ENCODE data around the gene PYCARD. TPM values are rescaled to one million over a fixed set of nuclear protein-coding genes. Genes with fewer than 3 reads are reported as not detected.
A peak's percentile ranks its signal among the peaks of the same experiment; 100 is the strongest.

Gene PYCARD
- total RNA-seq, 1 experiment from 2014 or later = 99.4 TPM

DNA sequence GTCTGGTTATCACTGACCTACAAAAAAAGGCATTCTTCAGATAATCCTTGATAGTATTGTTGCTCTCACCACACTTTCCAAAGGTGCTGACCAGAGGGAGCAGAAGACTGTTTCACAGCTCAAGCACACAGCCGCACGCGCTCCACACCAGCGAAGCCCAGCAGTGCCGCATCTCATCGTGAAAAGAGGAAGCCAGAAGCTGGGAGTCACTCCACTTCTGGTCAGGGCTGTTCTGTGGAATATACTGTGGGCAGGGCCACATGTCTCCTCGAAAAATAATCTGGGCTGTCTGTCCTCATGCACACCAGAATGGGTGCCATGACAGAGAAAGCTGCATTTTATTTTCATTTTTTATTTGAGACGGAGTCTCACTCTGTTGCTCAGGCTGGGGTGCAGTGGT, 45.4 kb downstream of the PYCARD start:
- Histone ChIP-seq H3K9me3 (ENCODE audit: control insufficient read depth, insufficient read depth, low read depth, low read length) (no peaks in the 10 kb centered on the region), H3K4me3 (ENCODE audit: low read depth in 2 of 2, low read length in 2 of 2) (no peak overlapping the region), H3K27ac (ENCODE audit: low read length) (no peak overlapping the region), H3K4me1 (ENCODE audit: control insufficient read depth, insufficient read depth, low read length) (no peaks in the 10 kb centered on the region), H3K36me3 (ENCODE audit: control insufficient read depth, insufficient read depth, low read length) (no peaks in the 10 kb centered on the region), H3K27me3 (ENCODE audit: control insufficient read depth, insufficient read depth, low read length) (no peaks in the 10 kb centered on the region)
- TF ChIP-seq SIN3A (IDR thresholded peaks at IDR 0.05; ENCODE audit: borderline replicate concordance, insufficient read depth, low read depth, low read length) (no peak), POLR2AphosphoS5 (IDR thresholded peaks at IDR 0.05; ENCODE audit: low read depth, low read length) (no peak), TCF7L2 (IDR thresholded peaks at IDR 0.05; ENCODE audit: low read depth, low read length) (no peak)
- TF ChIP-seq, protein P1, sequence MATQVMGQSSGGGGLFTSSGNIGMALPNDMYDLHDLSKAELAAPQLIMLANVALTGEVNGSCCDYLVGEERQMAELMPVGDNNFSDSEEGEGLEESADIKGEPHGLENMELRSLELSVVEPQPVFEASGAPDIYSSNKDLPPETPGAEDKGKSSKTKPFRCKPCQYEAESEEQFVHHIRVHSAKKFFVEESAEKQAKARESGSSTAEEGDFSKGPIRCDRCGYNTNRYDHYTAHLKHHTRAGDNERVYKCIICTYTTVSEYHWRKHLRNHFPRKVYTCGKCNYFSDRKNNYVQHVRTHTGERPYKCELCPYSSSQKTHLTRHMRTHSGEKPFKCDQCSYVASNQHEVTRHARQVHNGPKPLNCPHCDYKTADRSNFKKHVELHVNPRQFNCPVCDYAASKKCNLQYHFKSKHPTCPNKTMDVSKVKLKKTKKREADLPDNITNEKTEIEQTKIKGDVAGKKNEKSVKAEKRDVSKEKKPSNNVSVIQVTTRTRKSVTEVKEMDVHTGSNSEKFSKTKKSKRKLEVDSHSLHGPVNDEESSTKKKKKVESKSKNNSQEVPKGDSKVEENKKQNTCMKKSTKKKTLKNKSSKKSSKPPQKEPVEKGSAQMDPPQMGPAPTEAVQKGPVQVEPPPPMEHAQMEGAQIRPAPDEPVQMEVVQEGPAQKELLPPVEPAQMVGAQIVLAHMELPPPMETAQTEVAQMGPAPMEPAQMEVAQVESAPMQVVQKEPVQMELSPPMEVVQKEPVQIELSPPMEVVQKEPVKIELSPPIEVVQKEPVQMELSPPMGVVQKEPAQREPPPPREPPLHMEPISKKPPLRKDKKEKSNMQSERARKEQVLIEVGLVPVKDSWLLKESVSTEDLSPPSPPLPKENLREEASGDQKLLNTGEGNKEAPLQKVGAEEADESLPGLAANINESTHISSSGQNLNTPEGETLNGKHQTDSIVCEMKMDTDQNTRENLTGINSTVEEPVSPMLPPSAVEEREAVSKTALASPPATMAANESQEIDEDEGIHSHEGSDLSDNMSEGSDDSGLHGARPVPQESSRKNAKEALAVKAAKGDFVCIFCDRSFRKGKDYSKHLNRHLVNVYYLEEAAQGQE (IDR thresholded peaks at IDR 0.05; ENCODE audit: insufficient read depth in 1 of 2, low read depth in 2 of 2, low read length in 1 of 2) = no peak
- TF ChIP-seq, protein P2, sequence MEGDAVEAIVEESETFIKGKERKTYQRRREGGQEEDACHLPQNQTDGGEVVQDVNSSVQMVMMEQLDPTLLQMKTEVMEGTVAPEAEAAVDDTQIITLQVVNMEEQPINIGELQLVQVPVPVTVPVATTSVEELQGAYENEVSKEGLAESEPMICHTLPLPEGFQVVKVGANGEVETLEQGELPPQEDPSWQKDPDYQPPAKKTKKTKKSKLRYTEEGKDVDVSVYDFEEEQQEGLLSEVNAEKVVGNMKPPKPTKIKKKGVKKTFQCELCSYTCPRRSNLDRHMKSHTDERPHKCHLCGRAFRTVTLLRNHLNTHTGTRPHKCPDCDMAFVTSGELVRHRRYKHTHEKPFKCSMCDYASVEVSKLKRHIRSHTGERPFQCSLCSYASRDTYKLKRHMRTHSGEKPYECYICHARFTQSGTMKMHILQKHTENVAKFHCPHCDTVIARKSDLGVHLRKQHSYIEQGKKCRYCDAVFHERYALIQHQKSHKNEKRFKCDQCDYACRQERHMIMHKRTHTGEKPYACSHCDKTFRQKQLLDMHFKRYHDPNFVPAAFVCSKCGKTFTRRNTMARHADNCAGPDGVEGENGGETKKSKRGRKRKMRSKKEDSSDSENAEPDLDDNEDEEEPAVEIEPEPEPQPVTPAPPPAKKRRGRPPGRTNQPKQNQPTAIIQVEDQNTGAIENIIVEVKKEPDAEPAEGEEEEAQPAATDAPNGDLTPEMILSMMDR (IDR thresholded peaks at IDR 0.05) = no peak
- ChIA-PET POLR2A (interaction anchor here (0.7 to 1.5 kb wide), 4 partner anchors 15 to 43 kb away, joined by 3 to 6 read pairs (median 3); partner anchors contain the start of genes FUS and KAT8), CTCF (interaction anchor here (1.0 to 1.6 kb wide), 2 partner anchors 15 to 46 kb away, joined by 3 to 12 read pairs; partner anchors contain the start of gene PYCARD)
- in situ Hi-C loops (cut with HindIII; ENCODE audit: low pct_unique_long_range_greater_than_20kb, low sequenced_read_pairs) (no loop called here), intact Hi-C loops (cut with micrococcal nuclease; ENCODE audit: unreplicated experiment) (no loop called here)
- no TSS peak for BruUV-seq (replicated peaks)
- ATAC-seq = 0 out of 2 replicates have a peak, but pooled peaks have one; percentile 27
- no peak for DNase-seq (ENCODE audit: low read depth, low spot score)

Other genes starting within 250 kb of the PYCARD start
- gene SETD1A, start 245.0 kb downstream of the PYCARD start, total RNA-seq (2021; ENCODE audit: unreplicated experiment) = 38.7 TPM
- gene HSD3B7, start 217.6 kb downstream of the PYCARD start, total RNA-seq (2021; ENCODE audit: unreplicated experiment) = 5.4 TPM
- gene STX1B, start 192.1 kb downstream of the PYCARD start, total RNA-seq (2021; ENCODE audit: unreplicated experiment) = 3.7 TPM
- 65.2 TPM for gene STX4, start 169.2 kb downstream of the PYCARD start, total RNA-seq (2021; ENCODE audit: unreplicated experiment)
- gene ZNF668, start 128.5 kb downstream of the PYCARD start, total RNA-seq (2021; ENCODE audit: unreplicated experiment) = 21.5 TPM
- 26.8 TPM for gene ZNF646, start 128.3 kb downstream of the PYCARD start, total RNA-seq (2021; ENCODE audit: unreplicated experiment)
- 3.4 TPM for gene PRSS53, start 113.8 kb downstream of the PYCARD start, total RNA-seq (2021; ENCODE audit: unreplicated experiment)
- gene VKORC1, start 108.0 kb downstream of the PYCARD start, total RNA-seq (2021; ENCODE audit: unreplicated experiment) = 109 TPM
- gene BCKDK, start 94.4 kb downstream of the PYCARD start, total RNA-seq (2021; ENCODE audit: unreplicated experiment) = 60.4 TPM
- gene KAT8, start 85.1 kb downstream of the PYCARD start, total RNA-seq (2021; ENCODE audit: unreplicated experiment) = 48.3 TPM
- 0.15 TPM for gene PRSS8, start 67.0 kb downstream of the PYCARD start, total RNA-seq (2021; ENCODE audit: unreplicated experiment)
- 0.23 TPM for gene PRSS36, start 52.7 kb downstream of the PYCARD start, total RNA-seq (2021; ENCODE audit: unreplicated experiment)
- 441 TPM for gene FUS, start 22.6 kb downstream of the PYCARD start, total RNA-seq (2021; ENCODE audit: unreplicated experiment)
- 0.08 TPM for gene TRIM72, start 11.4 kb upstream of the PYCARD start, total RNA-seq (2021; ENCODE audit: unreplicated experiment)
- gene PYDC1, start 14.4 kb upstream of the PYCARD start, total RNA-seq (2021; ENCODE audit: unreplicated experiment) = not detected
- gene ITGAM, start 57.2 kb upstream of the PYCARD start, total RNA-seq (2021; ENCODE audit: unreplicated experiment) = 1.3 TPM
- 0.49 TPM for gene ITGAX, start 152.4 kb upstream of the PYCARD start, total RNA-seq (2021; ENCODE audit: unreplicated experiment)
- gene ITGAD, start 190.6 kb upstream of the PYCARD start, total RNA-seq (2021; ENCODE audit: unreplicated experiment) = not detected
- not detected for gene COX6A2, start 225.6 kb upstream of the PYCARD start, total RNA-seq (2021; ENCODE audit: unreplicated experiment)
- 0.41 TPM for gene ZNF843, start 240.0 kb upstream of the PYCARD start, total RNA-seq (2021; ENCODE audit: unreplicated experiment)

Measured in Panc1 (cell line).